Measurements from ENCODE around the gene LRRC56.

The LRRC56 gene, protein sequence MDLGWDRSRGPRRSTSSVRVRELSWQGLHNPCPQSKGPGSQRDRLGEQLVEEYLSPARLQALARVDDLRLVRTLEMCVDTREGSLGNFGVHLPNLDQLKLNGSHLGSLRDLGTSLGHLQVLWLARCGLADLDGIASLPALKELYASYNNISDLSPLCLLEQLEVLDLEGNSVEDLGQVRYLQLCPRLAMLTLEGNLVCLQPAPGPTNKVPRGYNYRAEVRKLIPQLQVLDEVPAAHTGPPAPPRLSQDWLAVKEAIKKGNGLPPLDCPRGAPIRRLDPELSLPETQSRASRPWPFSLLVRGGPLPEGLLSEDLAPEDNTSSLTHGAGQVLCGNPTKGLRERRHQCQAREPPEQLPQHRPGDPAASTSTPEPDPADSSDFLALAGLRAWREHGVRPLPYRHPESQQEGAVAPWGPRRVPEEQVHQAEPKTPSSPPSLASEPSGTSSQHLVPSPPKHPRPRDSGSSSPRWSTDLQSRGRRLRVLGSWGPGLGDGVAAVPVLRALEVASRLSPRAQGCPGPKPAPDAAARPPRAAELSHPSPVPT

DNA sequence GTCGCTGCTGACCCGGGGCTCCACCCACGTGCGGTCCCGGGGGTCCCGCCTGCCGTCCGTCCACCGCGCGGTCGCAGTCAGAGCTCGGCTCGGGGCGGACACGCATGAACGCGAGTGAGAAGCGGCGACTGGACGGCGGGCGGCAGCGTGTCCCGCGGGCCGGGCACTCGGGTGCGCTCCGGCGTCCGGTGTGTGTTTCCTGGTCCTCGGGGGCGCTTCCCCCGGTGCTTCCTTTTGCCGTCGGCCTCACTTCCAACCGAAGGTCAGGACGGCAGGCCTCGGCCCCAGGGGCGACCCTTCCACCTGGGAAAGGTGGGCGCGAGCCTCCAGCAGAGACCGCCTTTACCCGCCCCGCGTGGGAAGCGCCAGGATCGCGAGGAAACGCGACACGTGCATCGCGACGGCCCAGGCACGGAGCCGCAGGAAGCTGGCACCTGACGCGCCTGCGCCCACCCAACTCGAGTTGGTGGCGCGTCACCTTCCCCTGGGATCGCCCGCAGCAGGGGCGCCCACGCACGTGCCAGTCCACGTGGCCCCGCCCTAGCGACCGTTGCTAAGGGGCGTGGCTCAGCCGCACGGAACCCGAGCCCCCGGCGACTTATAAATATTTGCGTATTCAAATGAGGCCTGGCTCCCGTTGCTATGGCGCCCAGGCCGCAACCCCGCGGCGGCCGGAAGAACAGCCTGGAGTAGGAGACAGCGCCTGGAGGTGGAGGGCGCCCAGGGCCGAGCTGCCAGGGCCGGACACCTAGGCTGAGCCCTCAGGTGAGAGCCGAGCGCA, at the start of gene LRRC56:
Gene LRRC56 (plus strand): TSS at position 687 of the 781 bp plus-strand sequence. CDS start 3,158 bp downstream, outside the sequence.
- peak; percentile 89 for DNase-seq (ENCODE audit: low spot score)

DNA sequence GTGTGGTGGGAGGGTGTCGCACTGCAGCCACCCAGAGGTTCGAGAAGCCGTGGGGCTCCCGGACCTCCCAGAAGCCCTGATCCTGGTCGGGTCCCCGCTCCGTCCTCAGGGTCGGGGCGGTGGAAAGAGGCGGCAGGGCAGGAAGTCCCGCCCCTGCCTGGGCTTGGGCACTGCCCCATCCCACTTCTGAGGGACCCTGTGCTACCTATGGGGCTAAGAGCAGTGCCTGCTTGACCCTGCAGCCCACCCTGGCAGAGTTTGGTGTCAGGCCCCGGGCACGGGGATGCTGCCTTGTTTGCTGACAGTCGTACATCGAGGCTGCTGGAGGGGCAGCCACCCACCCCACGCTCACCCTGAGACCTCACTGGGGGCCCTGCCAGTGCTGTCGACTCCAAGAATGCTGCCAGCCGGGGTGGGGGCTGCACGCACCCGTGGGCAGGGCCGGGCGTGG, 49.7 kb upstream of the LRRC56 start:
- no peak for DNase-seq (ENCODE audit: low spot score)

DNA sequence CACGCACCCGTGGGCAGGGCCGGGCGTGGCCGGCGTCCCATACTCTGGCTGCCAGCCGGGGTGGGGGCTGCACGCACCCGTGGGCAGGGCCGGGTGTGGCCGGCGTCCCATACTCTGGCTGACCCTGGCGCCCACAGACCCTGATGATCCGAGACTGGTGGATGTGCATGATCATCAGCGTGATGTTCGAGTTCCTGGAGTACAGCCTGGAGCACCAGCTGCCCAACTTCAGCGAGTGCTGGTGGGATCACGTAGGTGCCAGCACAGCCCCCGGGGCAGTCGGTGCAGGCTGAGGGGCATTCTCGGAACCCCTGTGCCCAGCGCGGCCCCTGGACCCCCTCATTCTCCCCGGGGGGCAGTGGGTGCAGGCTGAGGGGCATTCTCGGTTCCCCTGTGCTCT, 49.3 kb upstream of the LRRC56 start:
- no peak for DNase-seq (ENCODE audit: low spot score)

DNA sequence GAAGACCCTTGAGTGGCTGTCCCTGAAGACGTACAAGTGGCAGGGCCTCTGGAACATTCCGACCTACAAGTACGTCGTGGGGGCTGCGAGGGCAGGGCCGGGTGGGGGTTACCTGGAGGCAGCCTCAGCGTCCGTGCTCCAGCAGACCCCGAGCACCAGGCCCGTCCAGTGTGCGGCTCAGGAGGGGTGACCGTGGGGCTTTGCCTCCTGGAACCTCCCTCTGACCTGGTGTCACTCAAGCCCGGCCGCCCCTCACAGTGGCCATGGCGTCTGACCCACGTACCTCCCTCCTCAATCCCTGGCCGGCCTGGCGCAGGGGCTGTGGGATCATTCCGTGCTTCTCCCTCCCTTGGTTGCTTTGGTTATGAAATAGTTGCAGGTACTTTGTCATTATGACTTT, 48.7 kb upstream of the LRRC56 start:
- DNase-seq (ENCODE audit: low spot score) = no peak

DNA sequence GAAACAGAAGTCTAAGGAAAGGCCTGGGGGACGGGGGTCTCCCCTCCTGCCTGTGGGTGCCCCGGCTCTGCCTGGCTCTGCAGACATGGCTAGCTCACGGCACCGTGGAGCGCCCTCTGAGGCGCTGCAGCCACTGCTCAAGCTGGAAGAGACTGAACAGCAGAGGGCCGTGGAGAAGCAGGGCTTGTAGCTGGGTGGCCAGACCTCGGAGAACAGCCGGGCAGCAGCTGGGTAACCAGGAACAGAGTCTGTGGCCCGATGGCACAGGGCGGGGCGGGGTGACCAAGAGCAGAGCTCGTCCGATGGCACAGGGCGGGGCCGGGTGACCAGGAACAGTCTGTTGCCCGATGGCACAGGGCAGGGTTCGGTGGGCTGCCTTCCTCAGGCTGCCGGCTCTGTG, 48.3 kb upstream of the LRRC56 start:
- no peak for DNase-seq (ENCODE audit: low spot score)

DNA sequence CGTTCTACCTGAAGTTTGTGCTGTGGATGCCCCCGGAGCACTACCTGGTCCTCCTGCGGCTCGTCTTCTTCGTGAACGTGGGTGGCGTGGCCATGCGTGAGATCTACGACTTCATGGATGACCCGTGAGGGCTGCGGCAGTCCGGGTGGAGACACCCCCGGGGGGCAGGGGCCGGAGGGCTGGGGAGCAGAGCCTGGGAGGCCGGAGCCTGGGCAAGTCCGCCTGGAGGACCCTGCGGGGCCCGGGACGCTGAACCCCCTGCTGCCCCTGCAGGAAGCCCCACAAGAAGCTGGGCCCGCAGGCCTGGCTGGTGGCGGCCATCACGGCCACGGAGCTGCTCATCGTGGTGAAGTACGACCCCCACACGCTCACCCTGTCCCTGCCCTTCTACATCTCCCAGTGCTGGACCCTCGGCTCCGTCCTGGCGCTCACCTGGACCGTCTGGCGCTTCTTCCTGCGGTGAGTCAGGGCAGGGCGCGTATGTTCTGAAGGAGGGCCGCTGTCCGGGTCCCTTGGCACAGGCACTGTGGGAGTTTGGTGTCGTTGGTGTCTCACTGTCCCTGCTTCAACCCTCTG, 47.6 kb upstream of the LRRC56 start:
- no peak for DNase-seq (ENCODE audit: low spot score)

DNA sequence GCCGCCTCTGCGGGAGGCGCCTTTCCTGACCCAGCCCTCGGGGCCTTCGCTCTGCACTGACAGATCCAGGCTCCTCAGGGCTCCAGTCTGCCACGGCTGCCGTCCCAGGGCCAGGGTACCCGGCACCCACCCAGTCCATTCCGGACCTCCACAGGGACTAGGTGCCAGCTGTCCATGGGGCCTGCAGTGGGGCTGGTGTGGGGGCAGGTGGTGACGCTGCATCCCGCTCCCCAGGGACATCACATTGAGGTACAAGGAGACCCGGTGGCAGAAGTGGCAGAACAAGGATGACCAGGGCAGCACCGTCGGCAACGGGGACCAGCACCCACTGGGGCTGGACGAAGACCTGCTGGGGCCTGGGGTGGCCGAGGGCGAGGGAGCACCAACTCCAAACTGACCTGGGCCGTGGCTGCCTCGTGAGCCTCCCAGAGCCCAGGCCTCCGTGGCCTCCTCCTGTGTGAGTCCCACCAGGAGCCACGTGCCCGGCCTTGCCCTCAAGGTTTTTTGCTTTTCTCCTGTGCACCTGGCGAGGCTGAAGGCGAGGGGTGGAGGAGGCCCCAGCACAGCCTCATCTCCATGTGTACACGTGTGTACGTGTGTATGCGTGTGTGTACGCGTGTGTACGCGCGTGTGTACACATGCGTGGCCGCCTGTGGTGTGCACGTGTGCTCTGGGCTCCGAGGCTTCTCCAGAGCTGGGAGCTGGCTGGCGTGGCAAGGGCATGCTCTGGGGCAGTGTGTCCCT, 47.0 kb upstream of the LRRC56 start:
- DNase-seq (ENCODE audit: low spot score) = no peak

DNA sequence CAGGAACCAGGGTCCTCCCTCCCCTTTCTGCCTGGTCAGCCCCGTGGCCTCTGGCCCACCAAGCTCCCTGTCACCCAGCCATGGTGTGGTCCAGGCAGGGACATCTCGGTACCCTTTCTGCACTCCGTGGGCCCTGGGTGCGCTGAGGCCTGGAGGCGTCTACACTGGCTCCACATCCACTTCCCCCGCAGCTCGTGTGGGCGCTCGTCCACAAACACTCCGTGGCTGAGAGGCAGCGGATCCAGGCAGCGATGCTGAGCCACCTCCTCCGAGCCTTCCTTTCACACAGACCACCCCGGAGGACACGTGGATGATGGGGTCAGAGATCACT, 46.4 kb upstream of the LRRC56 start:
- DNase-seq (ENCODE audit: low spot score) = no peak

DNA sequence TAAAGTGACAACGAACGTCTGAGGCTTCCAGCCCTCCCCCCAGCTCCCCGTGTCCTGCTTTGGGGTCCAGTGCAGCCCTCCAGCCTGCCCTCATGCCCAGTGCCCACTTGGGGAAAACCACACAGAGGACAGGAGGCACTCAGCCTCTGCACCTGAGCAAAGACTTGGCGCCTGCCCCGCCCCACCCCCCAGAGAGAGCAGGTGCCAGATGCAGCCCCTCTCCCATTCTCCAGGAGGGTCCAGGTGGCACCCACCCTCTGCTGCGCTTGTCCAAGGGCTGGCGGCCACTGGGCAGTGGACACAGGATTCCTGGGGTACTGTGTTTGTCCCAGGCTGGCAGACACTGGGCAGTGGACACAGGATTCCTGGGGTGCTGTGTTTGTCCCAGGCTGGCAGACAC, 46.0 kb upstream of the LRRC56 start:
- DNase-seq (ENCODE audit: low spot score) = no peak

DNA sequence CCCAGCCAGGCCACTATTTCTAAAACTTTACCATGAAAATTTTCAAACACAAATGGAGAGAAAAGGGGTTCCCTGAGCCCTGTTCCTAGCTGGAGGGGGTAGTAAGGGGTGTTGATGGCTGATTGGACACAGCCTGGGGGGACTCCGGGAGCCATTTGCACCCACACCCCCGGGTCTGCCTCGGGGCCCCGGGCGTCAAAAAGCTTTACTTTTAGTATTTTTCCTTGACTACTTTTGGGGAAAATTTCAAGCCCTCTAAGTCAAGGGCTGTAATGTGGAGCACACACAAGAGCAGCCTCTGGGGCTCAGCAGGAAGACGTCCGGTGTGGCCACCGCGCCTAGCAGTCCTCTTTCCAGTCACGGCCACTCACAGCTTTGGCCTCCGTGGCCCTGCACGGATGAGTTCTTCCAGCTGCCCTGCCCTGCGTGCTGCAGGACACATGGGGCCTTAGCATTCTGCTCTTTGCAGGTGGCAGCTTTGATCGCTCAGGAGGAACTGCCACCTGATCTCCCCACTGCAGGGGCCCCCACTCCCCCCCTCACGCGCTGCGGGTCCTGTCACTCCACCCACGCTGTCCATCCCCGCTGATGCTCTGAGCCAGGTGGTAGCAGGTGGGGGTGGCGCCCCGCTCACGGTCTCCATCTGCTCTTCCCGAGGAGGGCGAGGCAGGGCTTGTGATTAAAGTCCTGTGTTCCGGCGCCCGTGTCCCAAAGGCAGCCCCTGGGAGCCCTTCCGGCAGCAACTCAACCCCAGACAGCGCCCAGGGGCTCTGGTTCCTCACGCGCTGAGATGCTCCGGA, 44.7 kb upstream of the LRRC56 start:
- no peak for DNase-seq (ENCODE audit: low spot score)

DNA sequence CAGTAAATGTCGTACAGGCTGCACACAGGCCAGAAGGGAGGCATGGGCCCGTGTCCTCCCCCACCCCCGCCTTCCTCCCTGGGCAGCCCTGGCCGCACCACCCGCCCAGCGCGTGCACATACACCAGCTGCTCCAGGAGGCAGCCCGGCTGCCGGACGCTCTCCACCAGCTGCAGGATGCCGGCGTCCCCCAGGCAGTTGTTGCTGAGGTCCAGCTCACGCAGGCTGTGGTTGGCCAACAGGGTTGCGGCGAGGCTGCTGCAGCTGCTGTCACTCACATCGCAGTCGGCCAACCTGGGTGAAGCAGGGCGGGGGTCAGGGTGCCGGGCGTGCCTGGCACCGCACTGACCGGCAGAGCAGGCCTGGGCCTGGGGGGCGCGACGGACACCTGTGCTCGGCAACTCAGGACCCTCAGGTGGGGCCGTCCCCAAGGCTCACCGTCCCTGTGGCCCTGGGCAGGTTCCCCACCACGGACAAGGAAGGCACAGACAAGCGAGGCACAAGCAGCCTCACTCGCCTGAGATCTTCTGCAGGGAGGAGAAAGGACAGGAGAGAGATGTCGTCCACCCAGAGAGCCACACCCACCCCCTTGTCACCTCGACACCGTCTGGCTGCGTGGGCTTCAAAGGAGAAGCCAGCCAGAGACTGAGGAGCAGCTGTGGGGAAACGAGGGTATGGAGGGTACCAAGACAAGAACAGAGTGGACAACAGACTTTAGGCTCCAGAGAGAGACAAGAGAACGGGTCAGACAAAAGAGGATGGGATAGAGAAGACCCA, 42.4 kb upstream of the LRRC56 start:
- no peak for DNase-seq (ENCODE audit: low spot score)

DNA sequence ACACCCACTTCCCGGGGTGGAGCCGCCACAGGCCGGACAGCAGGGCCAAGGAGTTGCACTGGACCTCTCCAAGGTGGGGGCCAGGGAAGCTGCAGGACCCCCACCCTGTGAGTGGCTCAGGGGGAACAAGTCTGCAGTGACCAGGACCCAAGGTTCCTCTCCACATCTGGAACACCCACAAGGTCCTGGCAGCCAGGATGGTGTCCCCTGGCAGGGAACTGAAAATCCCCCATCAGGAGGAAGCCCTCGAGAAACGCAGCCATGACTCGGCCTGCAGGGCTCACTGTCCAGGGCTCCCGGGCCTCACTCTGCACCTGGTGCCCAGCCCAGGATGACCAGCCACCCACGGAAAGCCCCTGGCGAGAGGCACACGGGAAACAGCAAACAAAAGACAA, 41.8 kb upstream of the LRRC56 start:
- no peak for DNase-seq (ENCODE audit: low spot score)

DNA sequence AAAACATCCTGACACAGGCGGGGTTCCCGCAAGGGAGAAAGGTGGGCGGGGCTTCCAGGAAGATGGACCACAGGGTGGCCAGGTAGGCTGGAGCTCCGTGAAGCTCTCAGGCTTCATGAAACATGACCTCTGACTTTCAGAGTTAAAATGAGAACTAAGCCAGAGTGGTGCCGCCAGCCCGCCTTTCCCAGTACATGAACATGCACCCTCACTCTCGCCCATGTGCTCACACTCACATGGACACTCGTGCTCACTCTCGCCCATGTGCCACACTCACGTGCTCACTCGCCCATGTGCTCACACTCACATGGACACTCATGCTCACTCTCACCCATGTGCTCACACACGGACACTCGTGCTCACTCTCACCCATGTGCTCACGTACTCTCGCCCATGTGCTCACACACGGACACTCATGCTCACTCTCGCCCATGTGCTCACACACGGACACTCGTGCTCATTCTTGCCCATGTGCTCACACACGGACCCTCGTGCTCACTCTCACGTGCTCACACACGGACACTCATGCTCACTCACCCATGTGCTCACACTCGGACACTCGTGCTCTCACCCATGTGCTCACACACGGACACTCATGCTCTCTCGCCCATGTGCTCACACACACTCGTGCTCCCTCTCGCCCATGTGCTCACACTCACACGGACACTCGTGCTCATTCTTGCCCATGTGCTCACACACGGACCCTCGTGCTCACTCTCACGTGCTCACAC, 40.3 kb upstream of the LRRC56 start:
- no peak for DNase-seq (ENCODE audit: low spot score)

DNA sequence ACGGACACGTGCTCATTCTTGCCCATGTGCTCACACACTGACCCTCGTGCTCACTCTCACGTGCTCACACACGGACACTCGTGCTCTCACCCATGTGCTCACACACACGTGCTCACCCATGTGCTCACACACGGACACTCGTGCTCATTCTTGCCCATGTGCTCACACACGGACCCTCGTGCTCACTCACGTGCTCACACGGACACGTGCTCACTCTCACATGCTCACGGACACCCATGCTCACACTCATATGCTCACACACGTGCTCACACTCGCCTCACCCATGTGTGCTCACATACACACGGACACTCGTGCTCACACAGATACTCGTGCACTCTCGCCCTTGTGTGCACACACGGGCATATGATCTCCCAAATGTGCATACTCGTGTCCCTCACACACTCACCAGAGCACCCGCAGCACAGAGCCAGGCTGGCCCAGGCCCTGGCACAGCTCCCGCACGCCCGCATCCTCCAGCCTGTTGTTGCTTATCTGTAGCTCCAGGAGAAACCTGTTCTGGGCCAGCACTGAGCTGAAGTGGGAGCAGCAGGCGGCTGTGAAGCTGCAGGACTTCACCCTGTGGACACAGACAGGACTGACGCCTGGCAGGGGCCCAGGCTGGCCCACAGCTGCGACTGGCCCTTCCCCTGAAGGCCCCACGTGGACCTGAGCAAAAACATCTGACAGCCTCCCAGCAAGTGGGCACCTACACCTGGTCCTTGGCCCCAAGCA, 39.6 kb upstream of the LRRC56 start:
- DNase-seq (ENCODE audit: low spot score) = no peak

DNA sequence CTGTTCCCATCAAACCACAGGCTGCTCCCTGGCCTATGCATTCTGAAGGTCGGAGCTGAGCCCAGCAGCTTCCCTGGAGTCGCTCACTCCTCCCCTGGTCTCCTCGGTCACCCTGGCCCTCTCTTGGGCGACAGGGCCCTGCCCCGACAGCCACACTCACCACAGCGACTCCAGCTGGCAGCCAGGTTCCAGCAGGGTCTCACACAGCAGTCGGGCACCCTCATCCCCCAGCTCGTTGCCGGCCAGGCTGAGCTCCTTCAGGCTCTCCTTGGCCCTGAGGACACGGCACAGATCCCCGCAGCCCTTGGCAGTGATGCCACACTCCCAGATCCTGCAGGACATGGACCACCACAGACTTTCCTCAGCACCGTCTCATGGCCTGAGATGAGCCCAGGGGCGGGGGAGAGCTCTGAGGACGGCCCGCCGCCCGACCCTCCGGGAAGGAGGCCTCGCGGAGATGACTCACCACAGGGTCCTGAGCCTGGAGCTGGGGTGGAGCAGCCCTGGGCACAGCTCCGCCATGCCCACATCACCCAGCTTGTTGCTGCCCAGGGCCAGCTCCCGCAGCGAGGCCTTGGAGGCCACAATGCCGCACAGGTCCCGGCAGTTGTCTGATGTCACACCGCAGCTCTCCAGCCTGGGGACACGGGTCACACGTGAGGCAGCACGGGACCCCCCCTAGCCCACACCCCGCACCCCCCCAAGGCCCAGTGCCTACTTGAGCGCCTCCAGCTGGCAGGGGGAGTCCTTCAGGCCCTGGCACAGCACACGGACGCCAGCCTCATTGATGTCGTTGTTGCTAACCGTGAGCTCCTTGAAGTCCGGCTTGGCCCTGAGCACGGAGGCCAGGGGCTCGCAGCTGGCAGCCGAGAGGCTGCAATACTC, 38.8 kb upstream of the LRRC56 start:
- DNase-seq (ENCODE audit: low spot score) = no peak

DNA sequence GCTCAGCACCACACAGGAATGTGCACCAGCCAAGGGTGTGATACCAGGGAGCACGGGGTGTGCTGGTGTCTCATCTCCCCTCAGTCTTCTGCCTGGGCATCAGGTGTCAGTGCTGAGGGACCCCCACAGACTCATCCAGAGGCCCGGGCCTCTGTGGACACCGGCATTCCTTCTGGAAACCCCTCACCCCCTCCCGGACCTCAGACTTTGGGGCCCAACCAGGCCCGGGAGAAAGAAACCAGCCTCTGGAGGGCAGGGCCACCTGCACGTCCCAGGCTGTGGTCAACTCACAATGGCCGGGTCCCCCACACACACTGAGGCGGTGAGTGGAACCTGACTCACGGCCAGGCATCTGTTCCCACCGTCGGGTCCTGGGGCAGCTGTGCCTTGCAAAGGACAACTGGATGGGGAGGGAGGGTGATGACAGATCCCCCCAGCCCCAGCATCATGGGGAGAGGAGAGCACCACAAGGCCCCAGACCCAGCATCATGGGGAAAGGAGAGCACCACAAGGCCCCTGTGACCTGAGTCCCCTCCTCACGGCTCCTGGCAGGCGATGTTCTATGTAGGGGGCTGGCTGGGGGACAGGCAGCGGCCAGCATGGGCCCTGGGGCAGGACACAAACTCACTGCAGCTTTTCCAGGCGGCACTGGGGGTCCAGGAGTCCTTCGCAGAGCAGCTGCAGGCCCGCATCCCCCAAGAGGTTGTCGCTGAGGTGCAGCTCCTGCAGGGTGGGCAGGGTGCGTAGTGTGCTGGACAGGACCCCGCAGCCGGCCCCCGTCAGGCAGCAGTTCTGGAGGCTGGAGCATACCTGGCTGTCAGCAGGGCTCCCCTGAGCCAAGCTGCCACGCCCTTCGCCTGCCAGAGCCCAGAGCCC, 37.9 kb upstream of the LRRC56 start:
- DNase-seq (ENCODE audit: low spot score) = no peak

Measured in activated CD4-positive, alpha-beta T cell treated with anti-CD3 and anti-CD28 coated beads, Interleukin-2, Interleukin-4, amounts not matched to agents 100 ng/mL and 50 ng/mL, durations not matched to agents 16 hours and 8 hours (primary cell).